Transverse colon (tissue), 4 donors: ENCODE data around the gene ASPG. TPM values are rescaled to one million over a fixed set of nuclear protein-coding genes. Genes with fewer than 3 reads are reported as not detected.

Experiments used
- DNase-seq: peaks from one replicate; pipeline ENCODE4 v3.0.0-alpha.2; 2019
- H3K27ac ChIP-seq, 4 donors: fragments of 200-600 bp; sonication (generic); 2 replicates each; pipeline ENCODE4 v1.5.1; 2016 to 2018; ENCODE audit warnings: inconsistent platforms in 4 of 4
- H3K27me3 ChIP-seq: fragments of 200-600 bp; sonication (generic); 2 replicates; pipeline ENCODE4 v1.5.1; 2017; ENCODE audit warnings: inconsistent platforms
- H3K36me3 ChIP-seq, 4 donors: fragments of 200-600 bp; sonication (generic); 2 replicates each; pipeline ENCODE4 v1.5.1; 2017 to 2019; ENCODE audit warnings: inconsistent platforms in 4 of 4
- H3K4me1 ChIP-seq, 4 donors: fragments of 200-600 bp; sonication (generic); 2 replicates each; pipeline ENCODE4 v1.5.1; 2017 to 2020; ENCODE audit warnings: inconsistent platforms in 4 of 4
- H3K4me3 ChIP-seq, 4 donors: fragments of 200-600 bp; sonication (generic); 1 replicate in 1 of 4; 2 replicates in 3 of 4; pipeline versions ENCODE4 v1.5.1 to v1.6.1; 2017 to 2019; ENCODE audit warnings: inconsistent platforms in 4 of 4
- H3K9me3 ChIP-seq, 2 donors: fragments of 200-600 bp; sonication (generic); 2 replicates each; pipeline ENCODE4 v1.5.1; 2017 to 2019; ENCODE audit warnings: inconsistent platforms in 2 of 2
- EP300 ChIP-seq: sonication (generic); formaldehyde crosslinking; IDR thresholded peaks from one replicate; pipeline ENCODE4 v1.6.1; 2017; ENCODE audit warnings: antibody characterized with exemption, low read depth
- POLR2A ChIP-seq: fragments of 450-650 bp; IDR thresholded peaks from one replicate; pipeline ENCODE4 v1.6.1; 2016; ENCODE audit warnings: antibody characterized with exemption, mild to moderate bottlenecking, moderate library complexity
- POLR2AphosphoS5 ChIP-seq, 3 donors: sonication (generic); formaldehyde crosslinking; IDR thresholded peaks; one replicate each; pipeline ENCODE4 v1.6.1; 2016; ENCODE audit warnings: antibody characterized with exemption in 3 of 3
- WGBS, 2 donors: methylation state at CpG; one replicate each; pipeline ENCODE4 v1.1.5; 2018; ENCODE audit warnings: low coverage in 1 of 2; 5-methylcytosine and 5-hydroxymethylcytosine counted together
- in situ Hi-C, 4 donors: fragments of 200-750 bp; cut with MboI; loops; one replicate each; pipeline versions ENCODE4 v1.15.0 to v1.15.1; 2017; ENCODE audit warnings: low sequenced_read_pairs in 3 of 4, low pct_ligation_motif_present in 1 of 4, low pct_unique_long_range_greater_than_20kb in 1 of 4
- intact Hi-C: fragments of 100-400 bp; cut with DNase I; formaldehyde crosslinking; loops from one replicate; pipeline ENCODE4 v1.15.1; 2023; ENCODE audit warnings: low total_unique reads
- total RNA-seq, 4 donors: library from RNA; depleted of rRNA; stranded (reverse); fragments of >200 nt; gene quantifications; one replicate each; pipeline ENCODE4 v1.1.0, GENCODE V29; 2016
- TF ChIP-seq, protein P1 (sequence below), 5 experiments: fragments of 200-600 bp in 3 of 5; fragments of 450-650 bp in 2 of 5; sonication (generic) in 3 of 5; IDR thresholded peaks; 1 replicate in 2 of 5; 2 replicates in 3 of 5; pipeline ENCODE4 v1.5.1; 2016 to 2017; ENCODE audit warnings: antibody characterized with exemption in 5 of 5, inconsistent platforms in 3 of 5, mild to moderate bottlenecking in 2 of 5, moderate library complexity in 1 of 5

The ASPG gene
- total RNA-seq, 4 donors from 2014 or later: 4.4 to 20.3 (median 8.7) TPM

- no peak overlapping the region for H3K4me3 ChIP-seq
- no peak for DNase-seq
- no peaks in the 10 kb centered on the region for H3K36me3 ChIP-seq
- no peak overlapping the region for H3K27ac ChIP-seq
- in situ Hi-C loops (loop anchor here (25.0 kb wide), 1 partner anchor 419 kb away; no protein-coding TSS in a partner anchor), intact Hi-C loops (loop anchor here (2.0 kb wide), 1 partner anchor 419 kb away; no protein-coding TSS in a partner anchor)
- peaks cover 13% of the 10 kb centered on the region for H3K27me3 ChIP-seq
- WGBS, 2 donors: 88% methylated on average over 24 of the region's 26 CpGs; no CpG with 5 or more reads in 1 of the 2 donors
- no peaks in the 10 kb centered on the region for H3K9me3 ChIP-seq
- TF ChIP-seq EP300 (no peak), POLR2A (no peak), POLR2AphosphoS5 (IDR thresholded peaks at IDR 0.05) (no peak)
- TF ChIP-seq, protein P1, sequence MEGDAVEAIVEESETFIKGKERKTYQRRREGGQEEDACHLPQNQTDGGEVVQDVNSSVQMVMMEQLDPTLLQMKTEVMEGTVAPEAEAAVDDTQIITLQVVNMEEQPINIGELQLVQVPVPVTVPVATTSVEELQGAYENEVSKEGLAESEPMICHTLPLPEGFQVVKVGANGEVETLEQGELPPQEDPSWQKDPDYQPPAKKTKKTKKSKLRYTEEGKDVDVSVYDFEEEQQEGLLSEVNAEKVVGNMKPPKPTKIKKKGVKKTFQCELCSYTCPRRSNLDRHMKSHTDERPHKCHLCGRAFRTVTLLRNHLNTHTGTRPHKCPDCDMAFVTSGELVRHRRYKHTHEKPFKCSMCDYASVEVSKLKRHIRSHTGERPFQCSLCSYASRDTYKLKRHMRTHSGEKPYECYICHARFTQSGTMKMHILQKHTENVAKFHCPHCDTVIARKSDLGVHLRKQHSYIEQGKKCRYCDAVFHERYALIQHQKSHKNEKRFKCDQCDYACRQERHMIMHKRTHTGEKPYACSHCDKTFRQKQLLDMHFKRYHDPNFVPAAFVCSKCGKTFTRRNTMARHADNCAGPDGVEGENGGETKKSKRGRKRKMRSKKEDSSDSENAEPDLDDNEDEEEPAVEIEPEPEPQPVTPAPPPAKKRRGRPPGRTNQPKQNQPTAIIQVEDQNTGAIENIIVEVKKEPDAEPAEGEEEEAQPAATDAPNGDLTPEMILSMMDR (IDR thresholded peaks at IDR 0.05): no peak
- H3K4me1 ChIP-seq: peaks cover 0 to 16% (median 13%) of the 10 kb centered on the region in 4 donors
Observed at GRCh38 chr14:104143521-104144452, 58.3 kb downstream of the ASPG start.

- no peaks in the 10 kb centered on the region for H3K36me3 ChIP-seq
- peaks cover 0 to 10% (median 7%) of the 10 kb centered on the region in 4 donors for H3K4me1 ChIP-seq
- in situ Hi-C loops (loop anchor here (25.0 kb wide), 1 partner anchor 418 kb away; no protein-coding TSS in a partner anchor), intact Hi-C loops (no loop called here)
- 77% methylated on average over 4 of the region's 4 CpGs; no CpG with 5 or more reads in 1 of the 2 donors for WGBS, 2 donors
- TF ChIP-seq POLR2AphosphoS5 (IDR thresholded peaks at IDR 0.05): no peak
- no peak for TF ChIP-seq POLR2A
- no peak overlapping the region for H3K27ac ChIP-seq
- DNase-seq: no peak
- H3K9me3 ChIP-seq: no peaks in the 10 kb centered on the region
- no peak overlapping the region for H3K4me3 ChIP-seq
- H3K27me3 ChIP-seq: peaks cover 6% of the 10 kb centered on the region
Observed at GRCh38 chr14:104144453-104144790, 58.9 kb downstream of the ASPG start.

DNA sequence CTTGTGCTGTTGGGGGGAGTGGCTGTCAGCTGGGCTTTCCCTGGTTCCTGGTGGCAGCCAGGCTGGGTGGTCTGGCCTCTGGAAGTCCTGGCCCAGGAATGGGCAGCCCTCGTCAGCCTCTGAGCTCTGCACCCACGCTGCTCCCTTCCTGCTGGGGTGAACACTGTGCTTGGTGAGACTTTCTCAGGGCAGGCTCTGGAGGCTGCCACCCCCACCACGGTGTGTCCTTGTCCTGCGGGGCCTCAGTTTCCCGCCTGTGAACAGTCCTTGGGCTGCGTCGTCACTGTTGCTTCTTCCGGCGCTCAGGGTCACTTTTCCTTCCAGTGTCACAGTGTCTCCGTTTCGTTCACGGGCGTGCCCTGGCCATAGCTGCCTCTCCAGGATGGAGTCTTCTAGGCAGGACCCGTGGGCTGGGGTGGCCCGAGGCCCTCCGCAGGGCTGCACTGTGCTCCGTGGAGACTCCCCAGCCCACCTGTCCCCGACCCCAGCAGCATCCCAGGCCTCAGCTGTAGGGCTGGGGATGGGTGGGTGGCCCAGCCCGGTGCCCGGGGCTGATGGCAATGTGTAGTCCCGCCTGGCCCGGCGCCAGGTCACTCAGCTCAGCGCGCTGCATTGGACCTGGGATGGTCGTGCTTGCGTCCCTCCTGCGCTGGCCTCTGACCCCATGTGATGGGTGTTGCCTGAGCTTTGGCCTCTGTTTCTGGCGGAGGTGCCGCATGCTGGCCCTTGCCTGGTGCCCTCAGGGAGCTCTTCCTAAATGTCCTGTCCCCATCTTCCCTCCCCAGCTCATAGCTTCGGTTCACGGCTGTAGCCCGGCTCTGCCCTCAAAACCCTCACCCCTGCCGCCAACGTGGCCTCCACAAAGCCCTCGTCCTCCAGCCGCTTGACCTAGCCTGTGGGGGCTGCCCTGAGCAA lies 59.7 kb downstream of the ASPG start:
- Histone ChIP-seq H3K36me3 (no peaks in the 10 kb centered on the region), H3K27me3 (no peaks in the 10 kb centered on the region), H3K27ac (no peak overlapping the region), H3K4me3 (no peak overlapping the region), H3K9me3 (no peaks in the 10 kb centered on the region), H3K4me1 (peaks cover 0 to 7% (median under 1%) of the 10 kb centered on the region in 4 donors)
- TF ChIP-seq POLR2AphosphoS5 (IDR thresholded peaks at IDR 0.05) (no peak), POLR2A (no peak), EP300 (no peak)
- TF ChIP-seq, protein P1 (IDR thresholded peaks at IDR 0.05): no peak
- in situ Hi-C loops (loop anchor here (25.0 kb wide), 1 partner anchor 417 kb away; no protein-coding TSS in a partner anchor), intact Hi-C loops (no loop called here)
- 90% methylated on average over 33 of the region's 37 CpGs; no CpG with 5 or more reads in 1 of the 2 donors for WGBS, 2 donors
- DNase-seq: no peak

GRCh38 chr14:104145826-104146601 lies 60.5 kb downstream of the ASPG start:
- intact Hi-C loops: no loop called here
- H3K9me3 ChIP-seq: no peaks in the 10 kb centered on the region
- in situ Hi-C loops: loop anchor here (25.0 kb wide), 1 partner anchor 416 kb away; no protein-coding TSS in a partner anchor

More at GRCh38 chr14:104145826-104146601, 60.5 kb downstream of the ASPG start:
- 76% methylated on average over 15 of the region's 15 CpGs; no CpG with 5 or more reads in 1 of the 2 donors for WGBS, 2 donors
- DNase-seq: no peak
- TF ChIP-seq, protein P1 (IDR thresholded peaks at IDR 0.05): no peak
- TF ChIP-seq POLR2A (no peak), POLR2AphosphoS5 (IDR thresholded peaks at IDR 0.05) (no peak), EP300 (no peak)
- Histone ChIP-seq H3K36me3 (no peaks in the 10 kb centered on the region), H3K27ac (no peak overlapping the region), H3K27me3 (no peaks in the 10 kb centered on the region), H3K4me3 (no peak overlapping the region), H3K4me1 (peaks cover 0 to 5% (median 0%) of the 10 kb centered on the region in 4 donors)
